Measurements from ENCODE around the gene FER. TPM values are rescaled to one million over a fixed set of nuclear protein-coding genes. Genes with fewer than 3 reads are reported as not detected.
"Not testable (repeated sequence)": the region's sequence is repeated elsewhere in the genome, so short reads cannot be mapped to it uniquely, and the experiment has no call there.

FER gene
- total RNA-seq (18.9 and 29.4 TPM in 2 replicates), polyA plus RNA-seq (10.6 and 11.1 TPM in 2 replicates)

GRCh38 chr5:108747774-108748400 lies at the start of gene FER:
FER (plus strand) TSS chr5:108747897; CDS start chr5:108798183, 50,286 bp downstream.
- H4K20me1 ChIP-seq (ENCODE audit: insufficient read depth, poor library complexity, severe bottlenecking): no peaks in the 10 kb centered on the region
- peaks cover 28% of the 10 kb centered on the region for H3K79me2 ChIP-seq
- H3K9me3 ChIP-seq (ENCODE audit: low read depth): no peaks in the 10 kb centered on the region
- no peaks in the 10 kb centered on the region for H3K27me3 ChIP-seq
- peak; percentile 63 for DNase-seq (ENCODE audit: low spot score)
- under 1% methylated on average over 21 of the region's 21 CpGs for WGBS (ENCODE audit: low lambda C conversion rate, missing lambda C conversion rate)
- H3K27ac ChIP-seq: peak within 1 kb of the TSS; percentile 97
- H3K4me3 ChIP-seq: peak within 1 kb of the TSS; percentile 60
- no peaks in the 10 kb centered on the region for H3K9me2 ChIP-seq (replicated peaks; ENCODE audit: insufficient read depth)
- H2AFZ ChIP-seq: peak within 1 kb of the TSS; percentile 60
- H3K36me3 ChIP-seq (replicated peaks; ENCODE audit: insufficient read depth, low read depth): no peaks in the 10 kb centered on the region
- H3K4me2 ChIP-seq: peak within 1 kb of the TSS; percentile 78
- no peaks in the 10 kb centered on the region for H3K4me1 ChIP-seq (ENCODE audit: insufficient read depth)
- TF ChIP-seq EZH2phosphoT487 (IDR thresholded peaks at IDR 0.05; ENCODE audit: low read depth, severe bottlenecking, unreplicated experiment) (no peak), EZH2 (IDR thresholded peaks at IDR 0.05; ENCODE audit: borderline replicate concordance) (no peak)

DNA sequence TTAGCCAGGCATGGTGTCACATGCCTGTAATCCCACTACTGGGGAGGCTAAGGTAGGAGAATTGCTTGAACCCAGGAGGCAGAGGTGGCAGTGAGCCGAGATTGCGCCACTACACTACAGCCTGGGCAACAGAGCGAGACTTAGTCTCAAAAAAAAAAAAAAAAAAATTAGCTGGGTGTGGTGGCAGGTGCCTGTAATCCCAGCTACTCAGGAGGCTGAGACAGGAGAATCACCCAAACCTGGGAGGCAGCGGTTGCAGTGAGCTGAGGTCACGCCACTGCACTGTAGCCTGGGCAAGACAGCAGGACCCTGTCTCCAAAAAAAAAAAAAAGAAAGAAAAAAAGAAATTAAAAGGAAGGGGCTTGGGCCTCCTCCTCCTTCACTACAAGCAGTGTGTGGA lies 47.3 kb upstream of the FER start:
- not testable (repeated sequence) for DNase-seq (ENCODE audit: low spot score); H3K9me2 ChIP-seq (replicated peaks; ENCODE audit: insufficient read depth); H3K4me3 ChIP-seq; H3K9me3 ChIP-seq (ENCODE audit: low read depth); H3K4me1 ChIP-seq (ENCODE audit: insufficient read depth); H3K79me2 ChIP-seq; H3K27ac ChIP-seq; H3K27me3 ChIP-seq; H3K4me2 ChIP-seq; H4K20me1 ChIP-seq (ENCODE audit: insufficient read depth, poor library complexity, severe bottlenecking); H2AFZ ChIP-seq; H3K36me3 ChIP-seq (replicated peaks; ENCODE audit: insufficient read depth, low read depth)
- WGBS (ENCODE audit: low lambda C conversion rate, missing lambda C conversion rate): 100% methylated on average over 5 of the region's 5 CpGs

DNA sequence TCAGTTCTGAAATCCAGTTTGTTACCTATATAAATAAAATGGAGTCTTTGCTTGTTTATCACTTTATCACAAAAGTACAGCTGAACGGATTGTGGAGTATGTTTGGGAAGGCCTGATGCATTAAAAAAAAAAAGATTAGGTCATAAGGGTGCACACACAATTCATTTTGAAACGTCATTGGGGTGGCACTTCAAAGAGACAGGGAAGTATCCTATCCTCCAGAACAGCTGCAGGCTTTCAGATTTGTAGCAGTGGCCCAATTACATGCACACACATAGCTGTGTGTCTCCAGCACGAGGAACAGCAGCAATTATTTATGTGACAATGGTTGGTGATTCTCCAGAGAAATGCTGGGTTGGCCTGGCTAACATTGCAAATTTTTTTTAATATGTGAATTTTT lies 46.8 kb upstream of the FER start:
- Histone ChIP-seq H3K36me3 (replicated peaks; ENCODE audit: insufficient read depth, low read depth) (no peaks in the 10 kb centered on the region), H3K9me3 (ENCODE audit: low read depth) (no peaks in the 10 kb centered on the region), H3K4me1 (ENCODE audit: insufficient read depth) (no peaks in the 10 kb centered on the region), H3K27me3 (no peaks in the 10 kb centered on the region), H3K4me2 (no peak overlapping the region), H2AFZ (no peak overlapping the region), H3K27ac (no peak overlapping the region), H4K20me1 (ENCODE audit: insufficient read depth, poor library complexity, severe bottlenecking) (no peaks in the 10 kb centered on the region), H3K79me2 (no peaks in the 10 kb centered on the region), H3K4me3 (no peak overlapping the region), H3K9me2 (replicated peaks; ENCODE audit: insufficient read depth) (no peaks in the 10 kb centered on the region)
- DNase-seq (ENCODE audit: low spot score): no peak
- WGBS (ENCODE audit: low lambda C conversion rate, missing lambda C conversion rate): 37% methylated on average over 3 of the region's 3 CpGs
- TF ChIP-seq, protein P1, sequence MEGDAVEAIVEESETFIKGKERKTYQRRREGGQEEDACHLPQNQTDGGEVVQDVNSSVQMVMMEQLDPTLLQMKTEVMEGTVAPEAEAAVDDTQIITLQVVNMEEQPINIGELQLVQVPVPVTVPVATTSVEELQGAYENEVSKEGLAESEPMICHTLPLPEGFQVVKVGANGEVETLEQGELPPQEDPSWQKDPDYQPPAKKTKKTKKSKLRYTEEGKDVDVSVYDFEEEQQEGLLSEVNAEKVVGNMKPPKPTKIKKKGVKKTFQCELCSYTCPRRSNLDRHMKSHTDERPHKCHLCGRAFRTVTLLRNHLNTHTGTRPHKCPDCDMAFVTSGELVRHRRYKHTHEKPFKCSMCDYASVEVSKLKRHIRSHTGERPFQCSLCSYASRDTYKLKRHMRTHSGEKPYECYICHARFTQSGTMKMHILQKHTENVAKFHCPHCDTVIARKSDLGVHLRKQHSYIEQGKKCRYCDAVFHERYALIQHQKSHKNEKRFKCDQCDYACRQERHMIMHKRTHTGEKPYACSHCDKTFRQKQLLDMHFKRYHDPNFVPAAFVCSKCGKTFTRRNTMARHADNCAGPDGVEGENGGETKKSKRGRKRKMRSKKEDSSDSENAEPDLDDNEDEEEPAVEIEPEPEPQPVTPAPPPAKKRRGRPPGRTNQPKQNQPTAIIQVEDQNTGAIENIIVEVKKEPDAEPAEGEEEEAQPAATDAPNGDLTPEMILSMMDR (IDR thresholded peaks at IDR 0.05; ENCODE audit: poor library complexity): no peak
- no peak for TF ChIP-seq EZH2 (IDR thresholded peaks at IDR 0.05; ENCODE audit: borderline replicate concordance)
- TF ChIP-seq EZH2phosphoT487 (IDR thresholded peaks at IDR 0.05; ENCODE audit: low read depth, severe bottlenecking, unreplicated experiment): no peak

DNA sequence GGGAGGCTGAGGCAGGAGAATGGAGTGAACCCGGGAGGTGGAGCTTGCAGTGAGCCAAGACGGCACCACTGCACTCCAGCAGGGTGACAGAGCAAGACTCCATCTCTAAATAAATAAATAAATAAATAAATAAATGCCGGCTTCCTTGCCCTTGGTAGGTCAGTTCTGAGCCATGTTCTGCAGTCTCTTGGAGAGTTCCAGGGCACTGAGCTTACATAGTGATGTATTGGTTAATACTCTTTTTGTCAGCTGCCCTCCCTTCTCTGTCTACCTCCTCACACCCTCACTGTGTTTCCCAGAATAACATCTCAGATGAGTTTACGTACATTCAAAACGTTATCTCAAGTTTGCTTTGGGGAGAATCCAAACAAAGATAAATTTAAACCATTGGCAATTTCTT lies 45.2 kb upstream of the FER start:
- DNase-seq (ENCODE audit: low spot score): no peak
- Histone ChIP-seq H3K36me3 (replicated peaks; ENCODE audit: insufficient read depth, low read depth) (no peaks in the 10 kb centered on the region), H3K4me1 (ENCODE audit: insufficient read depth) (no peaks in the 10 kb centered on the region), H3K27ac (no peak overlapping the region), H2AFZ (no peak overlapping the region), H3K79me2 (no peaks in the 10 kb centered on the region), H3K27me3 (no peaks in the 10 kb centered on the region), H3K9me2 (replicated peaks; ENCODE audit: insufficient read depth) (no peaks in the 10 kb centered on the region), H3K4me2 (no peak overlapping the region), H4K20me1 (ENCODE audit: insufficient read depth, poor library complexity, severe bottlenecking) (no peaks in the 10 kb centered on the region), H3K4me3 (no peak overlapping the region), H3K9me3 (ENCODE audit: low read depth) (no peaks in the 10 kb centered on the region)
- WGBS (ENCODE audit: low lambda C conversion rate, missing lambda C conversion rate): 81% methylated on average over 5 of the region's 5 CpGs
- no peak for TF ChIP-seq EZH2phosphoT487 (IDR thresholded peaks at IDR 0.05; ENCODE audit: low read depth, severe bottlenecking, unreplicated experiment)
- TF ChIP-seq, protein P1 (IDR thresholded peaks at IDR 0.05; ENCODE audit: poor library complexity): no peak
- no peak for TF ChIP-seq EZH2 (IDR thresholded peaks at IDR 0.05; ENCODE audit: borderline replicate concordance)
